GM21390 (cell line): ENCODE results near the gene SLC17A9.
"Not testable (repeated sequence)": the region's sequence is repeated elsewhere in the genome, so short reads cannot be mapped to it uniquely, and the experiment has no call there.

Source experiments
- ATAC-seq: cut with Tn5 transposase; IDR thresholded peaks from one replicate; pipeline ENCODE4 v1.9.1; 2021; ENCODE audit not compliant: unreplicated experiment

SLC17A9 gene

DNA sequence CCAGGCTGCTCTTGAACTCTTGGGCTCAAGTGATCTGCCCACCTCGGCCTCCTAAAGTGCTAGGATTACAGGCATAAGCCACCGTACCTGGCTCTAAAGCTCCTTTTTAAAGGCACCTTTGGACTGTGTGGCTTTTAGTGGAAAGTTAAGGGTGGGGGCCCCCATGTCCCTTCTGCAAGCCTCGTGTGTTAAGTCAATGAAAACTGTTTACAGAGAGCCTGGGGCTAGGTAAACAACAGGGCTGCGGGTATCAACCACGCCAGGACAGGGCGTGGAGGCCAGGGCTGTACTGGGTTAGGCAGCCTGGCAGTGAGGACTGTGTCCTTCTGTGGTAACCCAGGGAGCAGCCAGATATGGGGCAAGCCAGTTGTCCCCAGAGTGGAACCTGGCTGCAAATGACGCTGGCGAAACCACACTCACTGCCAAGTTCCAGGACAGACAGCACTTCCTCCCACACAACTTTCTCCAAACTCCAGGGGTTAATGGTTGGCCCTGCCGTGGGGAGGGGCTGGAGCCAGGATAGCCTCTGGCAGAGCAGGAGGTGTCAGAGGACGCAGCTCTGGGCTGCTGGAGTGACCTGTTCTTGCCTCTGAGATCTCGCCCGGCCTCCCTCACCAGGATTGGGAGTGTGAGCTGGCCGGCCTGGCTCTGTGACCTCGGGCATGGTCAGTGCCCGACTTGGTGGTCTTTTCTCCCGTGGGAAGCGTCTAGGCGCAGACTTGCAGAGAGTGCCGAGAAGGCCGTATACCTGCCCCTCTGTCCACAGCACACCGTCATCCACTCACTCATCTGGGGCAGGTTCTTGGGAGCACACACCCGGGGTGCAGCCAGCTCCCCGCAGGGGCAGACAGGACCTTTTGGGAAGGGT lies 3.2 kb downstream of the SLC17A9 start:
- no peak for ATAC-seq

DNA sequence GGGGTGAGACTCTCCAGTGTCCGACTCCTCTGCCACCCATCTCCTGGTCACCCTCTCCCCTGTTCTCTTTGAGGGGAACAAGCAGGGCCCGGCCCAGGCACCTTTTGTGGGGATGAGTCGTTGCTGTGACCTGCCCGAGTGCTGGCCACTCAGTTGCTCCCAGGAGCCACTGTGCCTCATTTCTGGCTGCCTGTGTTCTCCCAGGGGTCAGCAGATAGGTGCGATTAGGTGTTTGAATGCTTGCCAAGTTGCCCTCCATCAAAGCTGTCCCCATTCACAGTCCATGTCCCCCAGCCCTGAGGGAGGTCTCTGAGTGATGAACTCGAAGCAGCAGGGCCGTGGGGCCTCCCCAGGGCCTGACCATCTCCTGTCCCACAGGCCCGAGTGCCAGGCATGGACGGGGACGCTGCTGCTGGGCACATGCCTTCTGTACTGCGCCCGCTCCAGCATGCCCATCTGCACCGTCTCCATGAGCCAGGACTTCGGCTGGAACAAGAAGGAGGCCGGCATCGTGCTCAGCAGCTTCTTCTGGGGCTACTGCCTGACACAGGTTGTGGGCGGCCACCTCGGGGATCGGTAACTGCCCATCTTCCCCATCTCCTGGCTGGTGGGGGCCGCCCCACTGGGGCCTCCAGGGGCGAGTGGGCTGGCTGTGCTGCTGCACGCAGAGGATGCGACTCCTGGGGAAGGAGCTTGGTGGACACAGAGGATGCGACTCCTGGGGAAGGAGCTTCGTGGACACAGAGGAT lies 4.1 kb downstream of the SLC17A9 start:
- no peak for ATAC-seq

DNA sequence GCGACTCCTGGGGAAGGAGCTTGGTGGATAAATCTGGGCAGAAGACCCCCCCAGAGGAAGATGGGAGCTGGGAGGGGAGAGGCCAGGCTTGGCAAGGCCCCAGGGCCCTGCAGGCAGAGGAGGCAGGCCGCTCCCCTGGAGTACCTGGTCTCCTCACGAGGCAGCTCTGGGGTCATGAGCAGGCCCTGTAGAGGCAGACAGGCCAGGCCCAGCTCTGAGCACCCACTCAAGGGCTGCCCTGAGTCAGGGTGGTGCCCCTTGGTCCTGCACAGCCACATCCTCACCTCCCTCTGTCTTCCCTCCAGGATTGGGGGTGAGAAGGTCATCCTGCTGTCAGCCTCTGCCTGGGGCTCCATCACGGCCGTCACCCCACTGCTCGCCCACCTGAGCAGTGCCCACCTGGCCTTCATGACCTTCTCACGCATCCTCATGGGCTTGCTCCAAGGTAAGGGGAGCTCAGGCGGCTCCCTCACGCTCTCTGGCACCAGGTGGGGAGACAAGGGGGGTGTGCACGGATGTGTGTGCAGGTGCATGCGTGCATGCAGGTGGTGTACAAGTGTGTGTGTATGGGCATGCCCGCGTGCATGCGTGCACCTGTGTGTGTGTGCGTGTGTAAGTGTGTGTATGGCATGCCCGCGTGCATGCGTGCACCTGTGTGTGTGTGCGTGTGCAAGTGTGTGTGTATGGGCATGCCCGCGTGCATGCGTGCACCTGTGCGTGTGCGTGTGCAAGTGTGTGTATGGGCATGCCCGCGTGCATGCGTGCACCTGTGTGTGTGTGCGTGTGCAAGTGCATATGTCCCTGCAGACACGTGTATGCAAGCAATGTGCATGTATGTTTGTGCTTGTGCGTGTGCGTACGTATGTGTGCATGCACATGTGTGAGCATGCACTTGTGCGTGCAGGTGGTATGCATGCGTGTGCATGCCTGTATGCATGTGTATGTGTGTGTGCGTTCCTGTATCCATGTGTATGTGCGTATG lies 4.9 kb downstream of the SLC17A9 start:
- no peak for ATAC-seq

DNA sequence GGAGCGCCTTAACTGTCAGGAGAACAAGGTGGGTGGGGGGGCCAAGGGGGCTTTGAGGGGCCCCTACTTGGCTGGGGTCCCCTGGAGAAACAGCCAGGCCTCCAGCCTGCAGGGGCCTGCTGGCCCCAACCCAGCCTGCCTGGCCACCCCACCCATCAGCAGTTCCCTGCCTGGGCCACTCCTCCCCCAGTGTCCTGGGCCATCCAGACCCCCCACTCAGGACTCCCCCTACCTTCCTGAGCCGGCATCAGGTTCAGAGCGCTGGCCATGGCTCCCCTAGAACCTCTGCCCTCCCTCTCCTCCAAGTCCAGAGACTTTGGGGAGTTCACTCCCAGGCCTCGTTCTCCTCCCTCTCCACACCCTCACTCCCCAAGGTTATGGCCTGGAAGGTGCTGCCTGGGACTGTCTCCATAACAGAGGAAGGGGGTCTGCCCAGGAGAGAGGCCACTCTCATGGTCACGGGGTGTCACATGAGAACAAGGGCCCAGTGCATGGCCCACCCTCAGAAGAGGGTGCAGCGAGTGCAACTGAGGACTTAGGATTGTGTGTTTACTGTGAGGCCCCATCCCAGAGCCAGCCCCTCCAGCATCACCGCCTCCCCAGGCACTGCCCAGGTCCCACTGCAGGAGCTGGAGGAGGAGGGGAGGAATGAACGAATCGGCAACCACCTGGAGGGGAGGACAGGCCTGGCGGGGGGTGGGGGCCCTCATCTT lies 6.0 kb downstream of the SLC17A9 start:
- ATAC-seq: no peak

DNA sequence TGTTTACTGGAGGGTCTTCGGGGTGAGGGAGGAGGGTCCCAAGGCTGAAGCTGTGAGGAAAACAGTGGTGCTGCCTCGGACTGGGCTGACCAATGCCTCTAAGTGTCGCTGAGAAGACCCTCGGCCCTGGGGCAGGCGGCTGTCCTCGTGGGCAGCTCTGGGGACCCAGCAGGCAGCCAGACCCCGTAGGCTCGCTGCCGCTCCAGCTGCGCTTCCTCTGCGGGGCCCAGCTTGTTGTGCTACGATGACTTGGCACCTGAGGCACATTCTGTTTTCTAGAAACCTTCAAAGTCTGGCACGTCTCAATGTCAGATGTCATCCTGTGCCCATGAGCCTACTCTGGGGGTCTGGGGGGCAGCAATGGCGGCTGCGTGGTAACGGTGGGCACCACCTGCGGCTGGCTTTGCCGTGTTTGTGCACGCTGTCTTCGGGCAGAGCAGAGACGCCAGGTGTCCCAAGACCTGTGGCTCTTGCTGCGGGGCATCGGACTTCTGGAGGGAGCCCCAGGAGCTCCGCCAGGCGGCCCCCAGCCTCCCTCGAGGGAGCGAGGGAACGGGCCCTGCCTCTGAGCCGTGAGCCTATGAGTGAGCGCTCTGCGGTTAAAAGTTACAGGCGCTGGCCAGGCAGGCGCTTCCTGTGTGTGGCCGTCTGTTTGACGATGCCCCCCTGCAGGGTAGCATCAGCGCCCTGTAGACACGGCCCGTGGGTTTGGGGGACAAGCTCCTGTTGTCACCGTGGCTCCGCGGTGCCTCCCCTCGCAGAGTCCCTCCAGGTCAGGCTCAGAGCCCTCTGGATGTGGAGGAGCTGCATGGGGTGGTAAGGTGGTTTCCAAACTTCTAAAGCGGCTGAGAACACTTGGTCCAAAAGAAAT lies 6.8 kb downstream of the SLC17A9 start:
- no peak for ATAC-seq

DNA sequence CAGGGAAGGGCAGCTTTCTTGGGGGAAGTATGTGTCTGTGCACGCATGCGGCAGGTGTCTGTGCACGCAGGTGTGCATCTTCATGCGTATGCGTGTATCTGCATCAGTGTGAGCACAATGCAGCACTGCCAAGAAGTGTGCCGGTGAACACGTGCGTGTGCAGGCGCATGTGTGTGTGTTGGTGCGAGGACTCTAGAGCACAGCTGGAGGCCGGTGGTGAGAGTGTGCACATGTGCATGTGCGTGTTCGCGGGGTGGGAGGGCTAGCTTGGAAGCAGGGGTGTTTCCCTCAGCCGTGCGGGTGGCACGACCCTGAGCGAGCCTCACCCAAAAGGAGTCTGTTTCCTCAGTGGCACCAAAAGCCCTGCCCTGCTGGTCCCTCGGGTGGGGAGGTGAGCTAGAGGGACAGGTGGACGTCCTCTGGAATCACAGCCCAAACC lies 7.5 kb downstream of the SLC17A9 start:
- no peak for ATAC-seq

DNA sequence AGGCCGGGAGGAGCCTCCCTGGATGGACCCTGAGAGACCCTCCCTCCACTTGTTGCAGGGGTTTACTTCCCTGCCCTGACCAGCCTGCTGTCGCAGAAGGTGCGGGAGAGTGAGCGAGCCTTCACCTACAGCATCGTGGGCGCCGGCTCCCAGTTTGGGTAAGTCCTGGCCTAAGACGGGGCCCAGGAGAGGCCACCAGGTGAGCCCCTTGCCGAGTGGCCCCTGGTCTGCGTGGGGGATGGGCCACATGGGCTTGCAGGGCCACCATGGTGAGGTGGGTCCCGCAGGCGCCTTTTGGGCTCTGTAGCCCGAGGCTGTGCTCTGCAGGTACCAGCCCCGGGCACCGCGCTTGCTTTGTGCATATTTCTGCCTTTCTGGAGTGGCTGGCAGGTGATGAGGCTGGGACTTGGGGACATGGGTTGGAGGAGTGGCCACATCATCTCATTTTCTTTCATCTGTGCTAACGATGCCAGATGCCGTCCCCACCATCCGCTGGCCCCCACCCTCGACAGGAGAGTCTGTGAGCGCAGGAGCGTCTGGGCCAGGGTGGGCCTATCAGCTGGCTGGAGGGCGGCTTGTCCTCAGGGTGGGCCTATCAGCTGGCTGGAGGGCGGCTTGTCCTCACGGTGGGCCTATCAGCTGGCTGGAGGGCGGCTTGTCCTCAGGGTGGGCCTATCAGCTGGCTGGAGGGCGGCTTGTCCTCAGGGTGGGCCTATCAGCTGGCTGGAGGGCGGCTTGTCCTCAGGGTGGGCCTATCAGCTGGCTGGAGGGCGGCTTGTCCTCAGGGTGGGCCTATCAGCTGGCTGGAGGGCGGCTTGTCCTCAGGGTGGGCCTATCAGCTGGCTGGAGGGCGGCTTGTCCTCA lies 8.2 kb downstream of the SLC17A9 start:
- not testable (repeated sequence) for ATAC-seq

DNA sequence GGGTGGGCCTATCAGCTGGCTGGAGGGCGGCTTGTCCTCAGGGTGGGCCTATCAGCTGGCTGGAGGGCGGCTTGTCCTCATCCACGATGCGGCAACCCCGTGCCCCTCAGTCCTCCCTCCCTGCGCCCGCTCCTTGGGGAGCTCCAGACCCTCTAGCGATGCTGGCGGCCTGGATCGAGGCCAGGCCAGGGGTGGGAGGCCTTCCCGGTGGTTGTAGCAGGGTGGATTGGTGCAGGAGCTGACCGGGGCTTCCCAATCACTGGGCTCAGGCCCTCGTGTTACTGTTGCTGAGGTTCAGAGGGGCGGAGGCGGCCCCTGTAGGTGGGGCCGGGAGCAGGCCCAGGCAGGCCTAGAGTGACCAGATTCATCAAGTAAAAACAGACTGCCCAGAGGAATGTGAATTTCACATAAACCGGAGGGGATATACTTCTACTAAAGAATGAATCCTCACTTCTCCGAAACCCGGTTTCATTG lies 8.8 kb downstream of the SLC17A9 start:
- ATAC-seq: no peak

DNA sequence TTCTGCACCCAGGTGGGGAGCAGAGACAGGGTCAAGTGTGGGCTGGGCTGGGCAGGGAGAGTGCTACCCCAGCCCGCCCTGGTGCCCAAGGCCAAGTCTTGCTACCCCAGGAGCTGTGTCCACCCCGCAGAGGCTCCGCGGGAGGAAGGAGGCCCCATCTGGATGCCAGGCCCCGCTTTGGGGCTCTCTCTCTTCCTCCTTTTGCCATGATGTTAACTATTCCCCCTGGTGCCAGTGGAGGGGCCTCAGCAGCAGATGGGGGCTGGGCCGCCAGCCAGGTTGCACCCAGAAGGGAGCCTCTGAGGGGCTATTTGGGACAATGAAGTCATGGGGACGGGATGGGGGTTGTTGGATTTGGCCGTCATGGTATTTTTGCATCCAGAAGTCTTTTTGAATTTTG lies 9.3 kb downstream of the SLC17A9 start:
- no peak for ATAC-seq

DNA sequence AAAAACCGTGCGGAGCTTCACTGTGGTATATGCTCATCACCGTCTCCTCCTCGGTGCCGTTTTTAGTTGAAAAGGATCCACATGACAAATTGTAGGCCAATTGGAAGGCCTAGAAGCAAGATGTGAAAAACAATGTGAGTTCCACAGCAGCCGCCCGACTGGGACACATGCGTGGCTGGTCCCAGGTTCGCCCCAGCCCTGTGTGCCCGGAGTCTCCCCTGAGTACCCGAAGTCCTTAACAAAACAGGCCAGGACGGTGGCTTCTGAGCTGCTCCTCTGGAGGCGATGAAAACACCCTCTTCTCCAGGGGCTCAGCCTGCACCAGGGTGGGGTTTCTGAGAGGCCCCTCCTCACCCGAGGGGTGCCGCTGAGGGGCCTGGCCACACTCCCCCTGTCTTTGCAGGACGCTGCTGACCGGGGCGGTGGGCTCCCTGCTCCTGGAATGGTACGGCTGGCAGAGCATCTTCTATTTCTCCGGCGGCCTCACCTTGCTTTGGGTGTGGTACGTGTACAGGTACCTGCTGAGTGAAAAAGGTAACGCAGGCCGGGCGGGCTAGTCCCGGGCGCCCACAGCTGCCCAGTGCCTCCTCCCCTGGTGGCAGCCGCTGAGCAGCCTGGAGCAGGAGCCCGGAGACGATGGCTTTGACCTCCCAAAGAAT lies 9.8 kb downstream of the SLC17A9 start:
- no peak for ATAC-seq

DNA sequence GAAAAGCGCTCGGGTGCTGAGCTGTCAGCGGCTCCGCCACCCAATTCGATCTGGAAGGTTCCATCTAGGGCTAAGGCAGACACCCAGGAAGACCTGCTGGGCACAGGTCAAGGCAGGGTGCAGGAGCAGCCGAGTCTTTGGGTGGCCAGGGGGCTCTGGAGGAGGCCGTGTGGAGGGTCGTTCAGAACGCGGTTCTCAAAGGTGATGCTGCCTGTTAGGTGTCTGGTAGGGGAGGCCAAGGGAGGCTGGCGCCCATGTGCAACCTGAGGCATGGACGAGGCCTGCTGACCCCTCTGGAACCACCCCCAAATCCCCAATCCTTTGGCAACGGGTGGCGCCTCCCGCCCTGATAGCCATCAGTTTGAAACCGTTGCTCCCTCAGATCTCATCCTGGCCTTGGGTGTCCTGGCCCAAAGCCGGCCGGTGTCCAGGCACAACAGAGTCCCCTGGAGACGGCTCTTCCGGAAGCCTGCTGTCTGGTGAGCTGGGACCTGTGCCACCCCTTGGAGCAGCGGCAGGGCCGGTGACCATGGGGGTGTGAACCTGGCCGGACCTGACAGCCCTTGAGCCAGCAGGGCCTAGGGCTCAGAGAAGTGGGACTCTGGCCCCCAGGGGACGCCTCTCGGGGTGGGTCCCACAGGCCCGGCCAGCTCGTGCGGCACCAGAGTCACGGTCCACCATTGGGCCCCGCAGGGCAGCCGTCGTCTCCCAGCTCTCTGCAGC lies 10.5 kb downstream of the SLC17A9 start:
- ATAC-seq: no peak

DNA sequence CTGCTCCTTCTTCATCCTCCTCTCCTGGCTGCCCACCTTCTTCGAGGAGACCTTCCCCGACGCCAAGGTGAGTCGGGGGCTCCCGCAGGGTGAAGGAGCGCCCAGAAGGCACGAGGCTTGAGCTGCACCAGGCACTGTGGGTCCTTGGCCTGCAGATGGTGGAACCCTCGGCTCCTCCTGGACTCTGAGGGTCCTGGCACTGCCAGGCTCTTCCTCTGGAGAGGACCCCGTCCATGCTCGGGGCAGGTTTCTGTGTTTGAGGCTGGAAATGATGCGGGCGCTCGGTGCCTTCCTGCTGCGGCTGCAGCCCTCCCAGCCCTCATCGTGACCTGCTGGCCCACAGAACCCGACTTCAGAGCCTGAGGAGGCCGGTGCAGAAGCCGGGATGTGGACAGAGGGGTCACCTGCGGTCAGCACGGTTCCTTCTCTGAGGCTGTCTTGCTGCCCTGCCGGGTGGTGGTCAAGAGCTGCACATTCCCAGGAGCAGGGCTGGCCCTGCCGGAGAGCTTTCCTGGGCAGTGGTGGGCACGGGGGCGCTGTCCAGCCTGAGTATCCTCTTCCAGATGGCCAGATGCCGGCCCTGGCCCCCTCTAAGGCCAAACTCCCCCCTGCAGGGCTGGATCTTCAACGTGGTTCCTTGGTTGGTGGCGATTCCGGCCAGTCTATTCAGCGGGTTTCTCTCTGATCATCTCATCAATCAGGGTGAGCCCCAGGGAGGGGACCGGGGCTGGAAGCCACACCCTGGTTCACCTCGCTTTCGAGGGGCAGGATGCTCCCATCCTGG lies 11.3 kb downstream of the SLC17A9 start:
- no peak for ATAC-seq

DNA sequence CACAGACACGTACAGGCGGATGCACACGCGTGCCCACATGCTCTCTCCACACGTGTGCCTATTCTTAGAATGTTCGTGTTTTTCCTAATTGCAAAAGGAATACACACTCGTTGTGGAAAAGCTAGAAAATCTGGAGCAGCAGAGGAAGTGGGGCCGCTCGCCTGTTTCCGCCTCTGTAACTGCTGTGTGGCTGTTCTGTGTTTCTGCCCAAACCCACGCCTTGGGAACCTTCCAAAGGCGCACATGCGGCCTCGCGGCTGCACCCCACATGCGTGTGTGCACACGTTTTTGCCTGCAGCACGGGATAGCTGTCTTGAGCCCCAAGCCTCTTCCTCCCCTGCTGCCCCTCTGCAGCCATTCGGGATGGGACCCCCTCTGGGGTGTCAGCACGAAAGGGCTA lies 12.2 kb downstream of the SLC17A9 start:
- ATAC-seq: no peak

DNA sequence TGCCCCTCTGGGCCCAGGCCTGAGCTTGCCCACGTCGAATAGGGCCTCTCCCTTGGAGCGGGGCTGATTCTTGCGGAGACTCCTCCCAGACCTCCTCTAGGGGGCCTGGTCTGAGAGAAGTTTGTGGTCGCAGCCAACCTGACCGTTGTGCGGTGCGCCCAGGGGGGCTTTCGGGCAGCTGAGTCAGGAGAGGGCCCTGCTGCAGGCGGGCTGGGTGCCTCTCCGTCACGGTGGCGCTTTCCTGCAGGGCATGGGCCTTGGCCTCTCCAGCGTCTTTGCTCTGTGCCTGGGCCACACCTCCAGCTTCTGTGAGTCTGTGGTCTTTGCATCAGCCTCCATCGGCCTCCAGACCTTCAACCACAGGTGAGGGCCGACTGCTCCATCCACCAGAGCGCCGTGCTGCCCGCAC lies 12.9 kb downstream of the SLC17A9 start:
- no peak for ATAC-seq

DNA sequence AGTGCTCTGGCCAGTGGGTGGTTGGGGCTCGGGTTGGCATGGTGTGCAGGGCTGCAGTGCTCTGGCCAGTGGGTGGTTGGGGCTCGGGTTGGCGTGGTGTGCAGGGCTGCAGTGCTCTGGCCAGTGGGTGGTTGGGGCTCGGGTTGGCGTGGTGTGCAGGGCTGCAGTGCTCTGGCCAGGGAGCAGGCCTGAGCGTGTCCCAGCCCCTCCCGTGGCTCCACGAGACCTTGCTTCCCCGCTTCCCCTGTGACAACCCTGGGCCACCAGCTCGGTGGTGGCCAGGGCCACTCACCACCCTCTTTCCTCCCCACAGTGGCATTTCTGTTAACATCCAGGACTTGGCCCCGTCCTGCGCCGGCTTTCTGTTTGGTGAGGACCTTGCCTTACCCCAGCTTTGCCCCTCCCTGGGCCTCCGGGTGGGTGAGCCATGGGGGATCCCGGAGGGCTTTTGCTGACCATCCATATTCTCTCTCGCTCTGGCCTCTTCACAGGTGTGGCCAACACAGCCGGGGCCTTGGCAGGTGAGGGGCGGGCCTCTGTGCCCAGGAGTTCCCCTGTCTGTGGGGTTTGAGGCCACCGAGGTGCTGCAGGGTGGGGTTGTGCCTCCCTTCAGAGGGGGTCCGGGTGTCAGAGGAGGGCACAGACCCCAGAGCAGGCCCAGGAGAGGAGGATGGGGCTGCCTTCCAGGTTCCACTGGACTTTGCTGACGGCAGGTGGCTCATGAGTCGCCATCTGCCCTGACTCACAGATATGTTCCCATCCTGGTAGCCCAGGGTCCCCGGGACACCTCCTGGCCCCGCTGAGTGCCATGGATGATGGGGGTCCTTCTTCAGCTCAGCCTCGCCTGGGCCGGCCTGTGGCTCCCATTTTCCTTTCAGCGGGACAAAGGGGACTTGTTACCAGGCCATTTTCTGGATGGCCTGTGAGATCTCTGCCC lies 14.0 kb downstream of the SLC17A9 start:
- ATAC-seq: no peak
